ACHN (cell line): Measurements from ENCODE around the gene OR6C3.
"Not testable (repeated sequence)": the region's sequence is repeated elsewhere in the genome, so short reads cannot be mapped to it uniquely, and the experiment has no call there.

Experiments
- DNase-seq: peaks from one replicate; pipeline ENCODE4 v3.0.0-alpha.2; 2015
- in situ Hi-C: cut with HindIII; loops from 2 replicates; pipeline ENCODE4 v1.10.0; 2017; ENCODE audit warnings: low sequenced_read_pairs, low pct_ligation_motif_present, low pct_unique_long_range_greater_than_20kb

OR6C3 gene

GRCh38 chr12:55330446-55330845 is at the start of gene OR6C3:
Gene OR6C3 (plus strand): TSS chr12:55330746. CDS start chr12:55331701, 955 bp downstream.
- no peak for DNase-seq
- in situ Hi-C loops = no loop called here

GRCh38 chr12:55280991-55281390 is 49.6 kb upstream of the OR6C3 start:
- in situ Hi-C loops = no loop called here
- no peak for DNase-seq

- DNase-seq = no peak
- in situ Hi-C loops = no loop called here
These were observed 40.5 kb upstream of the OR6C3 start for GRCh38 chr12:55289999-55290398.

GRCh38 chr12:55296469-55296868 is 34.1 kb upstream of the OR6C3 start, which contains the start of gene OR6C6:
Gene OR6C6 (minus strand): TSS chr12:55296569. CDS start chr12:55295232, 1,337 bp downstream.
- in situ Hi-C loops = no loop called here
- DNase-seq = no peak

GRCh38 chr12:55314043-55314442 is 16.5 kb upstream of the OR6C3 start, which contains the start of gene OR6C1:
Gene OR6C1 (plus strand): TSS chr12:55314343. CDS start chr12:55320600, 6,257 bp downstream.
- no peak for DNase-seq
- in situ Hi-C loops = no loop called here

- in situ Hi-C loops = no loop called here
- no peak for DNase-seq
These were observed 10.3 kb upstream of the OR6C3 start for GRCh38 chr12:55320201-55320600.

- DNase-seq, in situ Hi-C loops: not testable (repeated sequence)
These were observed 4.7 kb upstream of the OR6C3 start for GRCh38 chr12:55325801-55326200.

- in situ Hi-C loops = no loop called here
- DNase-seq = no peak
These were observed 5.5 kb downstream of the OR6C3 start for GRCh38 chr12:55336002-55336401.

- DNase-seq = not testable (repeated sequence)
These were observed 24.8 kb downstream of the OR6C3 start for GRCh38 chr12:55355338-55355737.

GRCh38 chr12:55362675-55363074 is 32.1 kb downstream of the OR6C3 start, which contains the start of gene OR6C75:
Gene OR6C75 (plus strand): TSS chr12:55362975. CDS start chr12:55365111, 2,136 bp downstream.
- DNase-seq = no peak
- in situ Hi-C loops = no loop called here

More at GRCh38 chr12:55355338-55355737, 24.8 kb downstream of the OR6C3 start:
- in situ Hi-C loops = not testable (repeated sequence)

- in situ Hi-C loops = no loop called here
These were observed 34.5 kb downstream of the OR6C3 start for GRCh38 chr12:55365086-55365485.

GRCh38 chr12:55372521-55372920 is 42.0 kb downstream of the OR6C3 start:
- in situ Hi-C loops = no loop called here
- DNase-seq = no peak

More at GRCh38 chr12:55365086-55365485, 34.5 kb downstream of the OR6C3 start:
- no peak for DNase-seq
